ENCODE results near the gene SORT1.

DNA sequence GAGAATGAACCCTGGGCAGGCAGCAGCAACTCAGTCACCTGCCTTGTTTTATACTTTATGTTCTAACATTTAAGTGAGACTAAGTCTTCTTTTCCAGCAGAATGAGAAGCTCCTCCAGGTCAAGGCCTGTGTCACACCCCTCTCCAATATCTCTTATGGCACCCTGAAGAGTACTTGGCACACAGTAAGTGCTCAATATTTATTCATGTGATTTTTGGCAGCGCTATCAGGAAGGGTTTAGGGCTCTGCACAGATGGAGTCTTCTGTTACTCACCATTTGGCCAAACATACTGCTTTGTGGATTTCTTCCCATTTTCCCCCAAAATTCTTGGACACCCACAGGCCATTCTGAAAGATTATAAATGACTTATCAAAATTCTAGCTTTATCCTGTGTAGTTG lies 47.1 kb downstream of the SORT1 start:
- TF ChIP-seq, protein P1, sequence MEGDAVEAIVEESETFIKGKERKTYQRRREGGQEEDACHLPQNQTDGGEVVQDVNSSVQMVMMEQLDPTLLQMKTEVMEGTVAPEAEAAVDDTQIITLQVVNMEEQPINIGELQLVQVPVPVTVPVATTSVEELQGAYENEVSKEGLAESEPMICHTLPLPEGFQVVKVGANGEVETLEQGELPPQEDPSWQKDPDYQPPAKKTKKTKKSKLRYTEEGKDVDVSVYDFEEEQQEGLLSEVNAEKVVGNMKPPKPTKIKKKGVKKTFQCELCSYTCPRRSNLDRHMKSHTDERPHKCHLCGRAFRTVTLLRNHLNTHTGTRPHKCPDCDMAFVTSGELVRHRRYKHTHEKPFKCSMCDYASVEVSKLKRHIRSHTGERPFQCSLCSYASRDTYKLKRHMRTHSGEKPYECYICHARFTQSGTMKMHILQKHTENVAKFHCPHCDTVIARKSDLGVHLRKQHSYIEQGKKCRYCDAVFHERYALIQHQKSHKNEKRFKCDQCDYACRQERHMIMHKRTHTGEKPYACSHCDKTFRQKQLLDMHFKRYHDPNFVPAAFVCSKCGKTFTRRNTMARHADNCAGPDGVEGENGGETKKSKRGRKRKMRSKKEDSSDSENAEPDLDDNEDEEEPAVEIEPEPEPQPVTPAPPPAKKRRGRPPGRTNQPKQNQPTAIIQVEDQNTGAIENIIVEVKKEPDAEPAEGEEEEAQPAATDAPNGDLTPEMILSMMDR (IDR thresholded peaks at IDR 0.05; ENCODE audit: insufficient read depth, low read length, poor library complexity, severe bottlenecking) = no peak
- TF ChIP-seq EZH2phosphoT487 (conservative IDR thresholded peaks at IDR 0.05; ENCODE audit: low read length) = no peak

Measured in SU-DHL-6 (cell line).